Measurements from ENCODE around the gene TUBE1.

DNA sequence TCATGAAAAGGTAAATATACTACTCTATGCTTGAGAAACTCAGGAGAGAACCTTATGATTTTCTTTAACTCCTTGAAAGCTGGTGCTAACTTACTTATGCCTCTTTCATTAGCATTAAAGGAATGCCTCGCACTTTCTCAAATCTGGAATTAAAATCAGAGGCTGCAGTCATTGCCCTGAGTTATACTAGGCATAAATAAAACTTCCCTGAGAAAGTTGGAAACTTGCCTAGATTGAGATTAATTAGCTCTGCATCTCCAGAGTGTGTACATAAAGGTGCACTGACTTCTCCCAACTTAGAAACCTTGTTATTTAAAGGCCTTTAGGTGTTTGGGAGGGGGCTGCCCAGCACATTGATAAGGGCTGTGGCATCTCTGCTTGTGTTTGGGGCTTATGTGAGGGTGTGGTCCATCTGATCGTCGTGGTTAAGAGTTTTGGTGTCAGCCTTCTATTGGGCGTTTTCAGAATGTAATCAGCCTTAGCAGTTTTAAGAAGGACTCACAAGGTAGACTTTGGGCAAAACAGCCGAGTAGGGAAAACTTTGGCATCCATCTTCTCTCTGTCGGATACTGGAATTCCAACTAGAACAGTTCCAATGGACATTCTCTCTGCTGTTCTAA, 65.5 kb downstream of the TUBE1 start:
- TF ChIP-seq POLR2A (IDR thresholded peaks at IDR 0.05; ENCODE audit: low read length): no peak
- TF ChIP-seq GATA1 (IDR thresholded peaks at IDR 0.05; ENCODE audit: low read depth, low read length): no peak

All from erythroblast (primary cell).